PC-3 (cell line): Measurements from ENCODE around the gene PCDHGB4. TPM values are rescaled to one million over a fixed set of nuclear protein-coding genes. Genes with fewer than 3 reads are reported as not detected.
"Not testable (repeated sequence)": the region's sequence is repeated elsewhere in the genome, so short reads cannot be mapped to it uniquely, and the experiment has no call there.

ENCODE experiments used
- ATAC-seq: fragments of 200-7000 bp; cut with Tn5 transposase; 2 replicates; pipeline ENCODE4 v1.9.1; 2020; ENCODE audit warnings: mild to moderate bottlenecking, moderate library complexity
- BruUV-seq: library from RNA; stranded (reverse); fragments of 400-500 nt; replicated peaks from 2 replicates; lab custom pipeline; 2021; lab: Mats Ljungman, UMichigan
- CTCF ChIA-PET: fragments of 300-600 bp; sonication (Branson Sonifier 250); formaldehyde crosslinking; loops from one replicate; lab custom pipeline; 2022; ENCODE audit warnings: antibody characterized with exemption; lab: Charles Lee
- POLR2A ChIA-PET: fragments of 300-600 bp; sonication (Branson Sonifier 250); formaldehyde crosslinking; loops from one replicate; lab custom pipeline; 2022; ENCODE audit warnings: antibody characterized with exemption; ENCODE audit not compliant: unreplicated experiment; lab: Charles Lee
- DNase-seq: peaks from one replicate; pipeline ENCODE4 v3.0.0-alpha.2; 2015
- H2AFZ ChIP-seq: fragments of 300-600 bp; sonication (generic); 2 replicates; pipeline ENCODE4 v1.6.0; 2016; ENCODE audit warnings: antibody characterized with exemption, low read length
- H3F3A ChIP-seq: fragments of 300-600 bp; sonication (generic); one replicate; pipeline ENCODE4 v1.6.0; 2017; ENCODE audit warnings: antibody characterized with exemption, low read length, control low read depth, mild to moderate bottlenecking; ENCODE audit not compliant: unreplicated experiment
- H3K27ac ChIP-seq: fragments of 300-600 bp; sonication (generic); 2 replicates; pipeline ENCODE4 v1.5.1; 2016; ENCODE audit warnings: mild to moderate bottlenecking, low read length
- H3K27me3 ChIP-seq: fragments of 300-600 bp; sonication (generic); 2 replicates; pipeline ENCODE4 v1.6.1; 2016; ENCODE audit warnings: low read length, mixed read lengths
- H3K36me3 ChIP-seq: fragments of 300-600 bp; sonication (generic); 2 replicates; pipeline ENCODE4 v1.6.1; 2016; ENCODE audit warnings: low read depth, mixed run types, low read length, mixed read lengths
- H3K4me1 ChIP-seq: fragments of 300-600 bp; sonication (generic); 2 replicates; pipeline ENCODE4 v1.5.1; 2016; ENCODE audit warnings: low read length; ENCODE audit not compliant: insufficient read depth
- H3K4me2 ChIP-seq: fragments of 300-600 bp; sonication (generic); 2 replicates; pipeline ENCODE4 v1.6.0; 2016; ENCODE audit warnings: low read length
- H3K4me3 ChIP-seq: fragments of 300-600 bp; sonication (generic); 2 replicates; pipeline ENCODE4 v1.5.1; 2016; ENCODE audit warnings: mild to moderate bottlenecking, low read length, mixed read lengths
- H3K79me2 ChIP-seq: fragments of 300-600 bp; sonication (generic); 2 replicates; pipeline ENCODE4 v1.6.1; 2017; ENCODE audit warnings: low read length, mixed read lengths
- H3K9ac ChIP-seq: fragments of 300-600 bp; sonication (generic); 2 replicates; pipeline ENCODE4 v1.6.0; 2016; ENCODE audit warnings: mild to moderate bottlenecking, low read length
- H3K9me2 ChIP-seq: fragments of 300-600 bp; sonication (generic); replicated peaks from 2 replicates; pipeline ENCODE4 v1.6.1; 2016; ENCODE audit warnings: mixed run types, low read length, mixed read lengths
- H3K9me3 ChIP-seq: fragments of 300-600 bp; sonication (generic); 2 replicates; pipeline ENCODE4 v1.6.1; 2016; ENCODE audit warnings: low read length, mixed read lengths
- H4K20me1 ChIP-seq: fragments of 300-600 bp; sonication (generic); 2 replicates; pipeline ENCODE4 v1.6.1; 2016; ENCODE audit warnings: low read length, mixed read lengths
- EZH2 ChIP-seq: fragments of 300-600 bp; sonication (generic); IDR thresholded peaks from one replicate; pipeline ENCODE4 v1.6.1; 2017; ENCODE audit warnings: antibody characterized with exemption, mild to moderate bottlenecking, low read length; ENCODE audit not compliant: unreplicated experiment
- EZH2phosphoT487 ChIP-seq: fragments of 300-600 bp; sonication (generic); IDR thresholded peaks from 2 replicates; pipeline ENCODE4 v1.6.1; 2018; ENCODE audit warnings: mild to moderate bottlenecking, antibody characterized with exemption, low read length, borderline replicate concordance
- intact Hi-C: fragments of 100-400 bp; cut with micrococcal nuclease; formaldehyde crosslinking; loops from 2 replicates; pipeline ENCODE4 v1.9.0; 2023
- total RNA-seq: library from RNA; depleted of rRNA; stranded (reverse); fragments of >200 nt; gene quantifications from 2 replicates; pipeline ENCODE4 v1.2.3, GENCODE V29; 2014
- TF ChIP-seq, protein P1 (sequence below): fragments of 300-600 bp; sonication (generic); conservative IDR thresholded peaks from 2 replicates; pipeline ENCODE4 v1.5.1; 2017; ENCODE audit warnings: antibody characterized with exemption, low read depth, mild to moderate bottlenecking, low read length

The PCDHGB4 gene
- total RNA-seq, 1 experiment from 2014 or later: 0.73 TPM

DNA sequence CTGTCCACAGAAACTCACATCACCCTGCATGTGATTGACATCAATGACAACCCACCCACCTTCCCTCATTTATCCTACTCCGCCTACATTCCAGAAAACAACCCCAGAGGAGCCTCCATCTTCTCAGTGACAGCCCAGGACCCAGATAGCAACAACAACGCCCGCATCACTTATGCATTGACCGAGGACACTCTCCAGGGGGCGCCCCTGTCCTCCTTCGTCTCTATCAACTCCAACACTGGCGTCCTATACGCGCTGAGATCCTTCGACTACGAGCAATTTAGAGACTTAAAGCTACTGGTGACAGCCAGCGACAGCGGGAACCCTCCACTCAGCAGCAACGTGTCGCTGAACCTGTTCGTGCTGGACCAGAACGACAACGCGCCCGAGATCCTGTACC lies 42.2 kb upstream of the PCDHGB4 start:
- ATAC-seq: no peak
- no peaks in the 10 kb centered on the region for H3K9me3 ChIP-seq
- ChIA-PET CTCF (no interaction called here), POLR2A (no interaction called here)
- H4K20me1 ChIP-seq: no peaks in the 10 kb centered on the region
- no peak overlapping the region for H3K27ac ChIP-seq
- H3K9me2 ChIP-seq: no peaks in the 10 kb centered on the region
- BruUV-seq: no TSS peak
- TF ChIP-seq, protein P1, sequence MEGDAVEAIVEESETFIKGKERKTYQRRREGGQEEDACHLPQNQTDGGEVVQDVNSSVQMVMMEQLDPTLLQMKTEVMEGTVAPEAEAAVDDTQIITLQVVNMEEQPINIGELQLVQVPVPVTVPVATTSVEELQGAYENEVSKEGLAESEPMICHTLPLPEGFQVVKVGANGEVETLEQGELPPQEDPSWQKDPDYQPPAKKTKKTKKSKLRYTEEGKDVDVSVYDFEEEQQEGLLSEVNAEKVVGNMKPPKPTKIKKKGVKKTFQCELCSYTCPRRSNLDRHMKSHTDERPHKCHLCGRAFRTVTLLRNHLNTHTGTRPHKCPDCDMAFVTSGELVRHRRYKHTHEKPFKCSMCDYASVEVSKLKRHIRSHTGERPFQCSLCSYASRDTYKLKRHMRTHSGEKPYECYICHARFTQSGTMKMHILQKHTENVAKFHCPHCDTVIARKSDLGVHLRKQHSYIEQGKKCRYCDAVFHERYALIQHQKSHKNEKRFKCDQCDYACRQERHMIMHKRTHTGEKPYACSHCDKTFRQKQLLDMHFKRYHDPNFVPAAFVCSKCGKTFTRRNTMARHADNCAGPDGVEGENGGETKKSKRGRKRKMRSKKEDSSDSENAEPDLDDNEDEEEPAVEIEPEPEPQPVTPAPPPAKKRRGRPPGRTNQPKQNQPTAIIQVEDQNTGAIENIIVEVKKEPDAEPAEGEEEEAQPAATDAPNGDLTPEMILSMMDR: no peak
- no peak for TF ChIP-seq EZH2
- no peak for TF ChIP-seq EZH2phosphoT487
- no peaks in the 10 kb centered on the region for H3K27me3 ChIP-seq
- H2AFZ ChIP-seq: no peak overlapping the region
- H3K4me1 ChIP-seq: no peaks in the 10 kb centered on the region
- intact Hi-C loops: no loop called here
- H3F3A ChIP-seq: no peaks in the 10 kb centered on the region
- H3K4me2 ChIP-seq: no peak overlapping the region
- no peak for DNase-seq
- no peak overlapping the region for H3K4me3 ChIP-seq
- no peaks in the 10 kb centered on the region for H3K36me3 ChIP-seq
- no peak overlapping the region for H3K9ac ChIP-seq
- no peaks in the 10 kb centered on the region for H3K79me2 ChIP-seq

DNA sequence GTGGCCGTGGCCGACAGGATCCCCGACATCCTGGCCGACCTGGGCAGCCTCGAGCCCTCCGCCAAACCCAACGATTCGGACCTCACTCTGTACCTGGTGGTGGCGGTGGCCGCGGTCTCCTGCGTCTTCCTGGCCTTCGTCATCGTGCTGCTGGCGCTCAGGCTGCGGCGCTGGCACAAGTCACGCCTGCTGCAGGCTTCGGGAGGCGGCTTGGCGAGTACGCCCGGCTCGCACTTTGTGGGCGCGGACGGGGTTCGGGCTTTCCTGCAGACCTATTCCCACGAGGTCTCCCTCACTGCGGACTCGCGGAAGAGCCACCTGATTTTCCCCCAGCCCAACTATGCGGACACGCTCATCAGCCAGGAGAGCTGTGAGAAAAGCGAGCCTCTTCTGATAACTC lies 41.5 kb upstream of the PCDHGB4 start:
- H3K27ac ChIP-seq, DNase-seq, intact Hi-C loops, H3K9me2 ChIP-seq, H3K27me3 ChIP-seq, H3K9ac ChIP-seq, BruUV-seq, H3F3A ChIP-seq, CTCF ChIA-PET, H3K4me2 ChIP-seq, H3K79me2 ChIP-seq, H3K4me3 ChIP-seq, H2AFZ ChIP-seq, H3K4me1 ChIP-seq, H3K9me3 ChIP-seq, ATAC-seq, H4K20me1 ChIP-seq, H3K36me3 ChIP-seq: not testable (repeated sequence)
- POLR2A ChIA-PET: interaction anchor here (0.6 kb wide), 1 partner anchor 245 kb away, joined by 4 read pairs; no protein-coding TSS in a partner anchor

DNA sequence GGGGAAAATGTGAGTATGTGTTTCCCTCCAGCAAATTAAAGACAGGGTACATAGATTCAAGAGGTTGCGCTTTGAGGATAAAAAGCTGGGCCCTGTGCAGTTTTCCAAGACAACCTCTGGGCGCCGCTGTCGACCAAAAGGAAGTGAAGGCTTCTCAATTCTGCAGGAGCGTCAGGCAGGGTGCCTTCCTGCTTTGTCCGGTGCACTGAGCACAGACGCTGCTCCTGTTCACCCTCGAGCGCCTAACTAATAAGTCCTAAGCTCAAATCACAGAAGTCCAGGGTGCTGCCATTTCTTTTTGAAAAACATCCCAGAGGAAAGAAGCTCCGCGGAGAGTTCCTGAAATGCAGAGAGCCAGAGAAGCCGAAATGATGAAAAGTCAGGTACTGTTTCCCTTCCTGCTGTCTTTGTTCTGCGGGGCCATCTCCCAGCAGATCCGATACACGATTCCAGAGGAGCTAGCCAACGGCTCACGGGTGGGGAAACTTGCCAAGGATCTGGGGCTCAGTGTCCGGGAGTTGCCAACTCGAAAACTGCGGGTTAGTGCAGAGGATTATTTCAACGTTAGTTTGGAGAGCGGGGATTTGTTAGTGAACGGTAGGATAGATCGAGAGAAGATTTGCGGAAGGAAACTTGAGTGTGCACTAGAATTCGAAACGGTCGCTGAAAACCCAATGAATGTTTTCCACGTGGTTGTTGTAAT lies 37.4 kb upstream of the PCDHGB4 start, which contains the start of gene PCDHGB1:
PCDHGB1 (plus strand) TSS at position 183 of the 703 bp plus-strand sequence; CDS start at position 345, 162 bp downstream.
- Histone ChIP-seq H3K79me2 (no peaks in the 10 kb centered on the region), H3K36me3 (no peaks in the 10 kb centered on the region), H3F3A (no peaks in the 10 kb centered on the region), H3K4me1 (no peaks in the 10 kb centered on the region), H3K27me3 (no peaks in the 10 kb centered on the region), H3K27ac (no peak within 1 kb of the TSS), H3K4me2 (no peak within 1 kb of the TSS), H3K4me3 (no peak within 1 kb of the TSS), H3K9me3 (no peaks in the 10 kb centered on the region), H2AFZ (no peak within 1 kb of the TSS), H3K9ac (no peak within 1 kb of the TSS), H4K20me1 (no peaks in the 10 kb centered on the region), H3K9me2 (no peaks in the 10 kb centered on the region)
- POLR2A ChIA-PET: no interaction called here
- intact Hi-C loops: no loop called here
- CTCF ChIA-PET: no interaction called here
- TF ChIP-seq EZH2 (no peak), EZH2phosphoT487 (no peak)
- BruUV-seq: no TSS peak
- DNase-seq (no peak), ATAC-seq (no peak)
